Stimulated activated naive CD4-positive, alpha-beta T cell treated with Interleukin-2 at 50 U/mL for 16 hours (primary cell): ENCODE measurements around the gene NR6A1.

ENCODE experiments used
- DNase-seq: peaks from one replicate; lab custom pipeline; 2025; lab: John Stamatoyannopoulos, UW

NR6A1 gene

DNA sequence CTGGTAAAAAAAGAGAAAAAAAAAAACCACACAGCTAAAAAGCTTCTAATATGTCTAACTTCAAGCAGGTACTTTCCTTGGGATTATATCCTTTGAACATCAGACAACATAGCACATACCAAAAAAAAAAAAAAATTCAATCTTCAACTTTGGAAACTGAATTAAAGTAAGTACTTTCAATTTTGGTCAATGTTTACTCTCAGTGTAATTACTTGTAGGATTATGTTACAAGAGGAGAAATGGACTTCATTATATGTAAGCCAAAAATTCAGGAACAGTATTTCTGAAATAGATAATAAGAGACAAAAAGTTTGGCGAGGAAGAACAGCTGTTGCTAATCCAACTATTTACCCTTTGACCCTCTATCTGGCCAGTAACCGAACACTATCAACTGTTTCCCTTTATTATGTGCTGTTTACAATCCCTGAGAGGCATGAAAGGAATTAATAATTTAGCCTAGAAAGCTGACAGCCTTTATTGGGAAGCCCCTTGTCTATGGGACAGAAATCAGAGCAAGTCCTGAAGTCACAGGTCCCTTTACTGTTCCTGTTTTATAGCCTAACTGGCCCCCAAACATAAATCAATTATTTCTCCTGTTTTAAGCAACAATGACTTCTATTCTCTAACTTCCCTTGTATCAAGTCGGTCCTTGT lies 46.6 kb downstream of the NR6A1 start:
- DNase-seq: no peak

GRCh38 chr9:124723352-124723751 lies 47.8 kb downstream of the NR6A1 start:
- no peak for DNase-seq

GRCh38 chr9:124721109-124721906 lies 49.8 kb downstream of the NR6A1 start:
- DNase-seq: no peak

GRCh38 chr9:124720429-124721108 lies 50.5 kb downstream of the NR6A1 start:
- DNase-seq: no peak

GRCh38 chr9:124718928-124719327 lies 52.2 kb downstream of the NR6A1 start:
- DNase-seq: no peak

DNA sequence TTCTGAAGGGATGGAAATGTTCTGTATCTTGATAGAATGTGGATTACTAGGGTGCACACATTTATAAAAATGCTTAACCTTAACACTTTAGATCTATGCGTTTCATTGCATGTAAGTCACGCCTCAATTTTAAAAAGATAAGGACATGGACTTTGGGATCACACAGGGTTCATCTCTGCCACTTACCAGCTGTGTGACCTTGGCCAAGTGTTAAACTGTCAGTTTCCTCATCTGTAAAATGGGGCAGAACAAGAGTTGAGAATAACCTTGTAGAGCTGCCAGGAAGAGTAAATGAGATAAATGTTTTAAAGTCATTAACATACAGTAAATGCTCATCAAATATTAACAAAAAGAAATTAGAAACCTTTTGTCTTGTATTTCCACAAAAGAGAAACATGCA lies 53.5 kb downstream of the NR6A1 start:
- DNase-seq: no peak

DNA sequence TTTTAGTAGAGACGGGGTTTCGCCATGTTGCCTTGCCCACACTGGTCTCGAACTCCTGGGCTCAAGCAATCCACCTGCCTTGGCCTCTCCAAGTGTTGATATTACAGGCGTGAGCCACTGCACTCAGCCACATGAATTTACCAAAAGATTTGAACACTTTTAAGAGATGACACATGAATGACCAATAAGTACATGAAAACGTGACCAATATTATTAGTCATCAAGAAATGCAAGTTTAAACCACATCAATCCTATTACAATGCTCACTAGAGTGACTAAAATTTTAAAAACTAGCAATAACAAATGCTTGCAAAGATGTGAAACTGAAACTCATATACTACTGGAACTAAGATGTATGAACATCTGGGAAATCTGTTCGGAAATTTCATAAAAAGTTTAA lies 54.3 kb downstream of the NR6A1 start:
- DNase-seq: no peak

DNA sequence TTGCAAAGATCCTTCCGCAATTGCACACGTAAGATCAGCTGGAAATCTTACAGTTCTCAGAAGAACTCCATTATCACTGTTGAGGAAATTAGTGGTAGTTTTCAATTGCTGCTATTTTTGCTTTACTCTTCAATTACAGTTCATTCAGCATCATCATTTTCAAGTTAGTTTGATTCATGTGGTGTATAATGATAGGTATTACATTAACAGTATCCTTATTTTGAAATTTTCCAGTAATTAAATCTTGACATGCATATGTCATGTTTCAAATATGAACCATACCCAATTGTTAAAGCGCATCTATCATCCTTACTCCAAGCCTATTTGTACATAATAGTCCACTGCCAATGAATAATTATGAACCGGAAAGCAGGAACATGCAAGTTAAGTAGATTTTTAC lies 60.3 kb downstream of the NR6A1 start:
- DNase-seq: no peak

DNA sequence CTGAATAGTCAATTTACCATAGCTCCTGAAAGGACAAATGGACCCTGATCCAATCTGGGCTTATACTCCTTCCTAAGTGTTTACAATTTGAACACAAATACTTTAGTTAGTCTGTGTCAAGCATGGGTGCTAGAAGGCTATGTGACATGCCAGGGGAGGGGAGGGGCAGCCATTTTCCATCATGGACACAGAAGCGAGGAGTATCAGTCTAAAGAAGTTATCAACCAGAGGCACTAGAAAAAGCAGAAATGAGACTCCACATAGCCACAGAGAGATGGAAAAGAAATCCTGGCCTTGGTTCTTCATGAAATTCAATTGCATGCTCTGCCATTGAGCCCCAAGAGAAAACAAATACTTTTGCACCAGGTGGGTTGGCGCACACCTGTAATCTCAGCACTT lies 61.8 kb downstream of the NR6A1 start:
- DNase-seq: no peak

DNA sequence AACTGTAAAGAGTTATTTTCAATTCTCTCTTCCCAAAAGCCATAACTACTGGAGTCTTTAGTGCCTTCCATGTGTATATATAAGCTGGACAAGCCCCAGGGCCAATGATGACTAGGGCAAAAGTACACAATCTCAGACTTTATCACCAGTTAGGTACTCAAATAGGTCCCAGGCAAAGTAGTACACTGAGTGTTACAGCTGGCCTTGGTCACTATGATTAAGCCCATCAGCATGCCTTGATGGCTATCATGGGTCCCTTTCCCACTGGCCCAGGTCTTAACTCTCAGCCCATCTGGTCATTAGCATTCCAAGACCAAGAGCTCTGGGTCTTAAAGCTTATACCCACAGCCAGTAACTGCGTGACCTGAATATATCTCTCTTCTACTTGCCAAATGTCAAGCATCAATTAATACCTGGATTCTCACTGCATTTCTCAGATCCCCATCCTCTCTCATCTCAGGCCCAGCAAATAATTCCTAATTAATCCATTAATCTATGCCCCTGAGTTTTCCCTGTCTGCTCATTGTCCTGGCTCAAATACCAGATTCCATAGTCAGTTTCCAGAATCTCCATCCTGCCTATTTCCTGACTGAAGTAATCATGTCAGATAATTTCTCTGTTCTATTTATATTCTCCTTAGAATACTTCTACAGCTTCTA lies 62.3 kb downstream of the NR6A1 start:
- DNase-seq: no peak

- DNase-seq: no peak
These were observed 63.0 kb downstream of the NR6A1 start for GRCh38 chr9:124708074-124708473.

DNA sequence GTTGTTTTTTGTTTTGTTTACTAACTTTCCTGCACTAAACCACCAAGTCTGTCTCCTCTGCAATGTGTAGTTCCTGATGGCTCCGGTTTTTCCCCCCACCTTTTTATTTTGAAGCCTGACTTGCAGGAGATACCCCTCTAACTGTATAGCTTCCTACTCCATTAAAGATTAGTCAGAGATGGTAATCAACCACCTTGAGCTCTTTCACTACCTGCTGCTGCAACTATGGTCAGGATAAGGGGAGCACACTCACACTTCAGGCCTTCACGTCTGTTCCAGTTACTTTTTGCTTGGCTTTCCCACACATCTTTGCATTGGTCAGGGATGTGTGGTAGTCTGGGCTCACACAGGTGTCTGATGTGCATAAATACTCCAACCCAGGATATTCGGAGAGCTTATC lies 63.4 kb downstream of the NR6A1 start:
- no peak for DNase-seq

DNA sequence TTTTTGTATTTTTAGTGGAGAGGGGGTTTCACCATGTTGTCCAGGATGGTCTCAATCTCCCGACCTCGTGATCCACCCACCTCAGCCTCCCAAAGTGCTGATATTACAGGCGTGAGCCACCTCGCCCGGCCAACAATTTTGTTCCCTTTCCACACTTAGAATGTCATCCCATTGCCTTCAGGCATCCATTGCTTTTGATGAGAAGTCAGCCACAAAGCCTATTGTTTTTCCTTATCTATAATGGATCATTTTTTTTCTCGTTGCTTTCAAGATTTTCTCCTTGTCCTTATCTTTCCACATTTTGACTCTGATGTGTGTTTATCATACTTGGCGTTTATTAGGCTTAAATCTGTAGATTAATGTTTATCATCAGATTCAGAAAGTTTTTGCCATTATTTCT lies 64.4 kb downstream of the NR6A1 start:
- no peak for DNase-seq

DNA sequence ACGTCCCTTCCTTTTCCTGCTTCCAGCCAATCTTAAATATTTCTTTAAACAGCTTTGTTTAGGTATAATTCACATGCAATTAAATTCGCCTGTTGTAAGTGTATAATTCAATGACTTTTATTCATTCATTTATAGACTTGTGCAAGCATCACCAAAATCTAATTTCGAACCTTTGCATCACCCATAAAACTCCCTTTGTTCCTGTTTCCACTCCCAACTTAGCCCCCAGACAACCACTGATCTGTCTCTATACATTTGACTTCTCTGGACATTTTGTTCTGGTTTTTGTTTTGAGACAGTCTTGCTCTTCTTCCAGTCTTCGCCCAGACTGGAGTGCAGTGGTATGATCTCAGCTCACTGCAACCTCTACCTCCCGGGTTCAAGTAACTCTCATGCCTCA lies 71.5 kb downstream of the NR6A1 start:
- no peak for DNase-seq

- DNase-seq: no peak
These were observed 72.8 kb downstream of the NR6A1 start for GRCh38 chr9:124698265-124698664.

DNA sequence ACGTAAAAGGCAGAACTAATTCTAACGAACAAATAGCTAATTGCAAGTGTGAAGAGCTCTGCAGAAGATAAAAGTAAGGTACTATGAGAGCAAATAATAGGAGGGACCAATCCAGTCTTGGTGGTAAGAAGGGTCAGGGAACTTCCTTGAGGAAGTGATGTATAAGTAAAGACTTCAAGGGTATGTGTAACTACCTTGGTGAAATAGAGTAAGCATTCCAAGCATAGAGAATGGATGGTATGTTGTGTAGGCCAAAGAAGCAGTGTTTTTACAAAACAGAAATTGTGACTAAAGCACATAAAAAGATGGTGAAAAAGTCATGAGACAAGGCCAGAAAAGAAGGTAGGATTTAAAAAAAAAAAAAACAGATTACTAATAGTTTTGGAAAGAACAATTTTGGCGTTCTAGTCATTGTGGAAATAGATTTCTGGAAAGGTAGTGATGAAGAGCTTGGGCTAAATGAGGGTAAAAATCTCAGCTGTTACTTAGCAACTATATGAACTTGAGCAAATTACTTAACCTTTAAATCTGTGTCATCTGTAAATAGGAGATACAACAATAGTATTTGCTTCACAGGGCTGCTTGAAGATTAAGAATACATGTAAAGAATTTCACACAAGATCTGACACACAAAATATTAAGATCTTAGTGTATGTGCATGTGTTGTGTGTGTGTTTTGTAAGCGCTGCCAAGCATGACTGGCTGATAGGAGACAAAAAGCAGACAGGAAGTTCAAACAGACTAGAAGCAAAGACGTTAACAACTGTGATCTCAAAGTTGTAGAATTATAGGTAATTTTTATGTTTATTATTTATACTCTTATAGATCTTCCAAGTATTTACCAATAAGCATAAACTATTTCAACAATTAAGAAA lies 73.5 kb downstream of the NR6A1 start:
- DNase-seq: no peak

GRCh38 chr9:124696101-124696500 lies 75.0 kb downstream of the NR6A1 start:
- no peak for DNase-seq

- DNase-seq: no peak
These were observed 75.7 kb downstream of the NR6A1 start for GRCh38 chr9:124695280-124695890.

DNA sequence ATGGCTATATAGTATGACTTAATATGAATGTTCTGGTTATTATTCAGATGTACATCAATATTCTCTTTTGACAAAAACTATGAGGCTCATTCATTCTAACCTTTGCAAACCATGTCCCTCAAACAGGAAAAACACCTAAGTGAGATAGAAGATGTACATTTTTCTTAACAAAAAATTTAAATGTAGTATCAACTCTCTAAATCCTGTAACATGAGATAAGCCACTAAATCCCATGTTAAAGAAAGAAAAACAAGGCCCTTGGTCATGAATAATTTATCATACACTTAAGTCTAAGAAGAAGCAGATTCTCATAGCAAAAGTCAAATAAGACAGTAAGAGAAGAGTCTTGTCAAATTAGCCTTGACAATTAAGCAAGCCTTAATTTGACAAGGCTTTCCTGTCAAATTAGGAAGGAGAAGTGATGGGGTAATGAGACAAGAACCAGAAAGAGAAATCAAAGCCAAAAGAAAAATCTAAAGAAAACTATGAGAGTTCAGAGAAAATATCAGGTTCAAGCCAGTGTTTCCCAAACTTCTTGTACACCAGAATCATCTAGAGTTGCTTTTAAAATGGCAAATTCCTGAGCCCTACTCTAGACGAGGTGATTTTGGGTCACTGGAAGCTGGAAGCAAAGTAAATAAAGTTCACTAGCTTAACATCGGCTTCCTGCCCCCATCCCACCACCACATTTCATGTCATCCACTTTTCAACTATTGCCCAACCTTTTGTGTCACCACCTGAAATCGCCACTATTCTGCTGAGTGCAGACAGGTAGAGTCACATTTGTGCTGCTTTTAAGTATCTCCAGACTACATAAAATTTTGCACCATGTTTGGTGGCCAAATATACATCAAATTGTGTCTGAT lies 76.5 kb downstream of the NR6A1 start:
- no peak for DNase-seq

GRCh38 chr9:124693403-124693802 lies 77.7 kb downstream of the NR6A1 start:
- DNase-seq: no peak
